Measurements from ENCODE around the gene HEG1.
"Not testable (repeated sequence)": the region's sequence is repeated elsewhere in the genome, so short reads cannot be mapped to it uniquely, and the experiment has no call there.

HEG1 gene

DNA sequence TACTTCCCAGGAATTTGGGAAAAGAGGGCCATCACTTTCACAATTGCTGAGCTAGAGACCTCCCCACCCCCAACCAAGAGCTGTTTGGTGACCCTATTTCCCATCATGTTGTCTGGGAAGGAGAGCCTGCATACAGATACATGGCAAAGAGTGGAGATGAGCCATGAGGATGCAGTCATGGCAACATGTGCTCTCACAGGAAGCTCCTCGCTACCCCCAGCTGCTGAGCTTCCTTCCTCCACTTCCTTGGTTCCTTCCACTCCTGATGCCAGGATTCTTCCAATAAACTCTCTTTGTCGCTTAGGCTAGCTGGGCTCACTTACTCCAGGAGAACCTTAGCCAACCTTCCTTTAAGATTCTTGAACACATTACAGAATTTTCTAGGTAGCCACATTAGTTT lies 72.9 kb downstream of the HEG1 start:
- DNase-seq = no peak

DNA sequence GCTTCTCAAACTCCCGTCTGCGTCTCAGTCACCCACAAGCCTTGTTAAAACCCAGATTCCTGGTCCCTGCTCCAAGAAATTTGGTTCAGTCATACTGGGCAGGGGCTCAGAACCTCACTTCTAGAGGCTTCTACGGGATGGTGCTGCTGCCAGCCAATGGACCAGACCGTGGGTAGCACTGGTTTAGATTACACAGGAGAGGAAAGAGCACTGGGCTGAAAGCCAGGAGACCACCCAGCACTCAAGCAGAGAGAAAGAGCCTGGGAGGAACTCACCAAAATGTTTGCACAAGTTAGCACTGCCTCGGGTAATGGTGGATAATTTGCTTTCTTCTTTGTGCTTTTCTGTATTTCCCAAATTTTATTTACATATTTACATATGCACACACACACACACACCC lies 74.3 kb downstream of the HEG1 start:
- no peak for DNase-seq

DNA sequence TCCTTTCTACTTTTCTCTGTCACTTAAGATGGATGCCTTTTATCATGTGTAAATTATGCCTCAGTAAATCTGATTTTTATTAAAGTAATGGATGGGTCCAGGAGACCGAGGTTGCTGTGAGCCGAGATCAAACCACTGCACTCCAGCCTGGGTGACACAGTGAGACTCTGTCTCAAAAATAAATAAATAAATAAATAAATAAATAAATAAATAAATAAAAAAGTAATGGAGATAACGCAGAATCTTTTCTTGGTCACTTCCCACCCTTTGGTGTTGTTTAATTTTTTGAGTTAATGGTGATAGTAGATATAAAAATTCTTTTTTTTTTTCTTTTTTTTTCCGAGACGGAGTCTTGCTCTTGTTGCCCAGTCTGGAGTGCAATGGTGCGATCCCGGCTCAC lies 77.2 kb downstream of the HEG1 start:
- DNase-seq = no peak

DNA sequence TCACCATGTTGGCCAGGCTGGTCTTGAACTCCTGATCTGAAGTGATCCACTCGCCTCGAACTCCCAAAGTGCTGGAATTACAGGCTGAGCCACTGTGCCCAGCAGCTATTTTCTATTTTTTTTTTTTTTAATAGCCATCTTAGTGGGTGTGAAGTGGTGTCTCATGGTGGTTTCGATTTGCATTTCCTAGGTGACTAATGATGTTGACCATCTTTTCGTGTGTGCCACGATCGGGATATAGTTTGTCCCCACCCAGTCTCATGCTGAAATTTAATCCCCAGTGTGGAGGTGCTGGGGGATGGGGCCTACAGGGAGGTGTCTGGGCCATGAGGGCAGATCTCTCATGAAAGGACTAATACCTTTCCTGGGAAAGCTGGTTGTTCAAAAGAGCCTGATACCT lies 79.4 kb downstream of the HEG1 start:
- DNase-seq = no peak

DNA sequence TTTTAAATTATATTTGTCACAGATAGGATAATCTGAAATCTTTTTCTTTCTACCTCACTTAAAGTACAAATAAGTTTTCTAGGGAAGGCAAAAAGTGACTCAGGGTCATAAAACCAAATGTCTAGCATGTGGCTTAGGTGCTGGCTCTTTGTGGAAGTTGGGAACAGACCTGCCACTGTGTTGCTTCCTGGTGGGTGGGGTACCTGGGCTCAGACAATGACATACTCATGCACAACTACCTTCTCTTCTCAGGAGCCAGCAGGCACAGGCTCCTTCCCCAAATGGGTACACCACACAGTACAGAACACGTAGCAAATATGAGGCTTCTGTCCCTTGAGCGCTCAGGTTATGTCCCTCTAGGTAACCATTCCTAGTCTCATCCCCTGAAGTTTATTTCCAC lies 81.1 kb downstream of the HEG1 start:
- no peak for DNase-seq

DNA sequence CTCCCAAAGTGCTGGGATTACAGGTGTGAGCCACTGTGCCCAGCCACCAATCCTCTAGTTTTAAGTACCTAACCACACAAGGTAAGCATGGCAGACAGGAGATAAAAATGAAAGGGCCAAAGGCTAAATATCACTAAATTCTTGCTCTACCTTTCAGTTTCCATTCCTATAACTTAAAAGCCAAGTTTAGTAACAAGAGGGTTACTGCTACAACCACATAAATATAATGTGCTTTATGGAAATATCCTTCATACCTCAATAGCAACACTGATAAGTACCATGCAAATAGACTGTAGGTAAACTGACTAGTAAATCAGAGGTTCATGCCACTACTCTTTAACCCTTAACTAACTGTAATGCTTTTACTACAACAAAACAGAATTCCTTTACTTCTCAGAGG lies 82.5 kb downstream of the HEG1 start:
- DNase-seq = no peak

DNA sequence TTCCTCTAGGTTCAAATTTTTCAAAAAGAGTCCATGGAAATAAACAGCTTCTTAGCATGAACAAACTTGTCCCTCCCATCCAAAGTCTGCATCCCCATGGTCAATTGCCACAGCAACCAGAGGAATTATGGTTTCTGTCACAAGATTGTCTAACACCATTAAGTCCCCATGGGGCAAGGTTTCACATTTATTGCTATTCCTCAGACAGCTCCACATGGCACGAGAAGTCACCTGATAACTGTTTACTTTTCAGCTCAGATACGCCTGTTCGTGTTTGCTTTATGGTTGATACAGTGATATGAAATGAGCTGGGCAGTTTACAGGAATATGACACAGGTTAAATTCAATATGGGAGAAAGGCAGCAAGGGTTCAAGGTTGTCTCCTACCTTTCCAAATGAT lies 83.3 kb downstream of the HEG1 start:
- no peak for DNase-seq

DNA sequence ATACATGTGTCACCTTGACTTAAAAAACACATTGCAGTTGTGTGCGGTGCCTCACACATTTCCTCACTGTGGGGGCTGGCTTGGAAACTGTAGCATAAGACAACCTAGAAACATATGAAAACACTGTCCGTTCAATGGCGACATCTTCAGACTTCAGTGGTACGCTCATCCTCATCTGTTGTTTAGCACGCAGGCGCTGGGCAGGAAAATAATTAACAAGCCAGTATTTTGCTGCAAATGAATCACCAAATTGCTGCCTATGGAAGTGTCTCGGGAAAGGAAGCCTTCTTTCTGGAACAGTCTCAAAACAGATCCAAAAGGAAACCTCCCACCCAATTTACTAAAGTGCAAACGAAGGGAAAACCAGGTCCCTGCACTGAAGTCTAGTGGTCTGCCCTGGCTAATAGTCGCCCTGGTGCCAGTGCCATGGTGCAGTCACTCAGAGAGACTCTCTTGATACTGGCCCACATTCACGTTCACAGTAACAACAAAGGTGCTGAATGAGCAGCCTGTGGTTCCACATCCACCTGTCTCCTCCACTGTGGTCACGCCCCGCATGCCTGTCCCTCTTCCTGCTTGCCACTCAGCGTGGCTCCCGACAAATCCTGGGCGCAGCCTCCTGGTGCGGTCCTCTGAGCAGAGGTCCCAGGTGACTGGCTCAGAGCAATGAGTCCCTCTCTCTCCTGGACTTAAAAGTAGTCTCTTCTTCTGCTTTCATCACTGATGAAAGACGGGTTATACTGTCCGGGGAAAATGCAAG lies 85.7 kb downstream of the HEG1 start:
- DNase-seq = no peak

DNA sequence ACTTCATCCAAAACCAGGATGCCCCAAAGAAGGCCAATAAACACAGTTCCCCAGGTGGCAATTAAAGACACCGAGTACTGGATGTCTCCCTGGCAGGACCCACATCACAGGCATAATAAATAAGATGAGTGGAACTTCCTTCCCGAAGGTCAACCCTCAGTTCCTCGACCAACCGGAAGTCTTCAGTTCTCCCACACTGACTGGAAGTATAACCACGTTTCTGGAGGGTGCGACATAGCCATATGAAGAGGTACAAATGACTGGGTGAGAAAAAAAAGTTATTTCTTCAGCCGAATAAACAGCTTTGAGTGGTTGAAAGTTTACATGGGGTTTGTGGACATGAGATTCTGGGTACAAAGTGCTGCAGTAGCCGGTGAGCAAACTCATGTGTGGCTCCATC lies 86.6 kb downstream of the HEG1 start:
- no peak for DNase-seq

DNA sequence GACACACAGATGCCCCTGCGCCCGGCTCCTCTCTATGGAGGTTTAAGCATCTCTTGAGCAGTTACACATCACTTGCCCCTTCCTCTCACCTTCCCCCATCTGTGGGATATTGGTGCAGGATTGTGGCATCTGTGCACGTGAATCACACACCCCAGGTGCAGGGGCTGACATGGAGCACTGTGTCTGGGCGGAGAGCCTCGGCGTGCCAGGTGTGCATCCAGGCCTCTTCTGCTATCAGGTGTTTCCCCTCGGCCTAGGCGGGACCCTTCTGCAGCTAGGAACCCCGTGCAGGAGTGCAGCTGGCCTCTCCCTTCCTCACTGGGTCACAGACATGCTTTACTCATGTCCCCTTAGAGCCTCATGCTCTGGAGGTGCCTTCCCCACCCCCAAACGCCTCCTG lies 87.8 kb downstream of the HEG1 start:
- DNase-seq = no peak

DNA sequence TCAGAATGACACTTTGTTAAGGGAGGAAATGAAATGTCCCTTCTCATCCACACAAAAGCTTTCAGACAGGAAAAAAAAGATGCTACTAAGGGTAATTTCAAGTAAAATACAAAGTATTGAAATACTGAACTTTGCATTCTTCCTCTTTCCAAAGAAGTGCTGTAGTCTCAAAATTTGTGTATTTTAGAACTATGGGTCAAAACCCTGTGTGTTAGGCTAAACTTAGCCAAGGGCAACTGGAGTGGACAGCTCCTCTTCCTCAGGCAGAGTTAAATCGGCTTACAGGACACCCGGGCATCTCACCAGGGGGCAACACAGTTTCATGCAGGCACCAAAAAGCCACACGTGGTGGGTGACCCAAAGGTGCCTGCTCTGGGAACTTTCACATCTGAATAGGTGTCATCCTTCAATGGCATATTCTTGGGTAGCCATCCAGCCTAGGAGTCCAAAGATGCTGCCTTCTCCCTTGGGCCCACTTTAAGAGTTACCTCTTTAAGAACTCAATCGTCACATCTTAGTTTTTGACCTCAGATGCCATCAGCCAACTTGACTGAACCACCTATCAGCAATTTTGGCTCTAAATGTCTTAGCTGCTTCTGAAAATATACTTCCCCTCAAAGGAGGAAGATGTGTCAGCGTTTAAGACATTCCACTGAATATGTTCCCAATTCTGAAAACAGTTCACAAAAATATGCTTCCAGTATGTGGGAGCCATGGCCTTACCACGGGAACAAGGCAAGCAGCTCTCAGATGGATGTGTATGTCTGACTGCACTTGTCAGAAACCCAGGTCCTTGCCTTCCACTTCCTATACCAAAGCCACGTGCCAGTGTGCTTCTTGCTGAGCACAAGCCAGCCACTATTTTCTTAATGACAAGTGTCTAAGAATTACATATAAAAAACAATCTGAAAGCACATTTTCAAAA lies 89.0 kb downstream of the HEG1 start:
- DNase-seq = no peak

DNA sequence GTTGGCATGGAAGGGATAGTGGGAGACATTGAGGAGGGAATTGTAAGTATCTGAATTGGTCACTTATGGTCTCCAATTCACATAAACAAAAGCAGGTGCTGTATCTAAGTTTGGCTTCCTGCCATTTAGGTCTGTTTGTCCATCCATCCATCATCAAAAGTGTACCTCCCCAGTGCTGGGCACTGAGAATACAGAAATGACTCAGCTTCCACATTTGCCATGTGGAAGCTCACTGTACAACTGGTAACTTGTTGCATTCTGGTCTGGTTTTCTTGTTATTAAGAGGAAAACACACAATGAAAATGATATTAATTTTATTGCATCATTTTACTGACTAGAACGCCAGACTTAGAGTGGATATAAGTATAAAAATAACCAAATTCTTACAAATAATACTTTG lies 90.4 kb downstream of the HEG1 start:
- DNase-seq = no peak

DNA sequence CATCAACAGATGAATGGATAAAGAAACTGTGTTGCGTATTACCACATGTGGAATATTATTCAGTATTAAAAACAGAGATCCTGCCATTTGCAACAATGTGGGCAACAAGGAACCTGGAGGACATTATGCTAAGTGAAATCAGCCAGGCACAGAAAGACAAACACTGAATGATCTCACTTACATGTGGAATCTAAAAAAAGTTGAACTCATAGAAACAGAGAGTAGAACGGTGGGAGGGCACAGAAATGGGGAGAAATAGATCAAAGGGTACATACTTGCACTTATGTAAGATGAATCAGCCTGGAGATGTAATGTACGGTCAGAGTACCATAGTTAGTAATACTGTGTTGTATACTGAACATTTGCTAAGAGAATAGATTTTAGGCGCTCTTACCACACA lies 91.4 kb downstream of the HEG1 start:
- no peak for DNase-seq

DNA sequence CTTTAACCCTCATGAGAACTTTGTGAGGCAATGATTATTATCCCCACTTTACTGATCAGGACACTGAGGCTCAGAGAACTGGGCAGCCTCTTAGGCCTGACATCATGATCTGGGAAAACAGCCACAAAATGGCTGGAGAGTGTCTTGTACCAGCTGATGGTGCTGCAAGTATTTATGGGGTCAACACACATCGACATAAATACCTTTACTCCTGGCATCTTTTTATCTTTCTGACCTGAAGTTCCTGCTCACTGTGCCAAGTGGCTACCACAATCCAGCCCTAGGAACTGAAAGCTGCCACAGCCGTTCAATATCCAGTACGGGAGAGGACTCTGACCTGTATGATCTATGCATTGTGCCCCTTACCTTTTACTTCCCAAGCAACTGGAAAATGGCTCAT lies 92.0 kb downstream of the HEG1 start:
- DNase-seq = no peak

DNA sequence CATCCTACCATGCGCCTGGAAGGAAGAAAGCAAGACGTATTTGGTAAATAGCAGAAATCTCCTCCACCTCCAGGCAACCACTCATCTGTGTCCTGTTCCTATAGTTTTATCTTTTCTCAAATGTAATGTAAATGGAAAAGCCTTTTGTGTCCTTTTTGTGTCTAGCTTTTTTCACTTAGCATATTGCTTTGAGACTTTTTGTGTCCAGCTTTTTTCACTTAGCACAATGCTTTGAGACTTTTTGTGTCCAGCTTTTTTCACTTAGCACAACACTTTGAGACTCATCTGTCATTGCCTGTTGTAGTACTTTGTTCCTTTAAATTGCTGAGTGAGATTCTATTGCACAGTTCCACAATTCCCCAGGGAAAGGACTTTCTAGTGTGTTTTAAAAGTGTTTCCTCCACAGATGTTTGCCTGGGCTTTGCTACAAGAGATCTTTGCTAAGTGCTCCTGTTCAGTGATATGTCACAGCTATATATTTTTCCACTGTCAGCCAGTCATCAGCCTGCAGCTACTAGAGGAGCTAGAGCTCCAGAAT lies 93.3 kb downstream of the HEG1 start:
- no peak for DNase-seq

DNA sequence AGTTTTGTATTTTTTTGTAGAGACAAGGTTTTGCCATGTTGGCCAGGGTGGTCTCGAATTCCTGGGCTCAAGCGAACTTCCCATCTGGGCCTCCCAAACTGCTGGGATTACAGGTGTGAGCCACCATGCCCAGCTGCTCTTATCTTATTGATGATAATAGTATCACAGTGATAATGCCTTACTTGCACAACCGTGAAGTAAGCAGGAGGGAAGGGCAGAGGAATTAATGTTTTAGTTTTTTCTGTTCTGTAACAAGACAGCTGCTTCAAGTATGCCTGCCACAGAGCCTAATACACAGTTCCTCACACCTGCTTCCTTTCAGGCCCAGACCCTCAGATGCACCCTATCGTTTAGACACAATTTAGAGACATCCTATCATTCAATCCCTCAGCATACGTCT lies 95.1 kb downstream of the HEG1 start:
- no peak for DNase-seq

DNA sequence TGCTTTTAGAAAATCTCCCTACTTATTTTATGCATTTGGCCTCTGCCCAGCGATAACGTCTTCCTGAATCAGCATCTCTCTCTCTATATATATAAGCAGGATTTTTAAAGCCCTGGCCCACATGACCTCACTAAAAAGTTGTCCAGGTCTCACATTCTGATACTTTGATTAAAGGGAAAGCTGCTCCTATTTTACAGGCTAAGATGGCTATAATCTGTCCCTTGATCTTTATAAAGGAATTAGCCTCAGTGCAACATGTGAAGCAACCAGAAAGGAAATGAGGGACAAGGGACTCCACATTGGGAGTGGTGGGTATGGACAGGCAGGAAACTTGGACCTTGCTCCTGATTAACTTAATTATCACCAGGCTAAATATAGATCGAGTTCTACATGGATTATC lies 95.7 kb downstream of the HEG1 start:
- no peak for DNase-seq

DNA sequence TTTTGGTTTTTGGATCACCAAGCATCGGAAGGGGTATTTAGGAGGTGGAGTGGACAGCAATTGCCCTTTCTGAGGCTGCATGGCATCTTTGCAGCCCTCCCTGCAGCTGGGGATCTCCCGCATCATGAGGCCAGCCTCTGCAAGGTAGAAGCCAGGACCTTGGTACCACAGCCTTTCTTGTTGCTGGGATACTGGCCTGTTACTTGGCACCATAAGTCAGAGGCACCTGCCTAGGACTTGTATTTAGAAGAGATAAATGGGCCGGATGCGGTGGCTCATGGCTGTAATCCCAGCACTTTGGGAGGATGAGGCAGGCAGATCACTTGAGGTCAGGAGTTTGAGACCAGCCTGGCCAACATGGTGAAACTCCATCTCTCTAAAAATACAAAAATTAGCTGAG lies 97.8 kb downstream of the HEG1 start:
- not testable (repeated sequence) for DNase-seq

DNA sequence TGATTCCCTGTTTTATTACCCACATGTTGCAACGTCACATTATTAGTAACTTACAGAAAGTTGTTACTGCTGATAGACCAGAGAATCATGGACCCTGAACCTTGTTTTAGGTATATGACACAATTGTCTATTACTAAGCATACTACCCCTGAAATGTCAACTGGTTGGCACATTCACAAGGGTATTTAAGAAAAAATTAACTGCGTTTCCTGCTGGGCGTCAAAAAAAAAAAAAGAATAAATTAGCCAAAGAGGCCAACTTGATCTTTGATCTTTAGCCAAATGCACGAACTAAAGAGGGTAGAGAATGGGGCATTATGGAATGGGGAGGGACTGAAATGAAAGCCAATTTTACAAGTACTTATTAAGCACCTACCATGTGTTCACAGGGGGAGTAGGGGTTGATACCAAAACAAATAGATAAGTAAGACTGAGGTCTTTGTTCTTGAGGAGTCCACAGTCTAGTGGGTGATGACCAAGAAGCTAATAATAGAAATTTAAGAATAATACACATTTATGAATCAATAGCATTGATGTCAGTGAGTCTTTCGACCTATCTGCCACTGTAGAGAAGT lies 103.4 kb downstream of the HEG1 start:
- DNase-seq = no peak

DNA sequence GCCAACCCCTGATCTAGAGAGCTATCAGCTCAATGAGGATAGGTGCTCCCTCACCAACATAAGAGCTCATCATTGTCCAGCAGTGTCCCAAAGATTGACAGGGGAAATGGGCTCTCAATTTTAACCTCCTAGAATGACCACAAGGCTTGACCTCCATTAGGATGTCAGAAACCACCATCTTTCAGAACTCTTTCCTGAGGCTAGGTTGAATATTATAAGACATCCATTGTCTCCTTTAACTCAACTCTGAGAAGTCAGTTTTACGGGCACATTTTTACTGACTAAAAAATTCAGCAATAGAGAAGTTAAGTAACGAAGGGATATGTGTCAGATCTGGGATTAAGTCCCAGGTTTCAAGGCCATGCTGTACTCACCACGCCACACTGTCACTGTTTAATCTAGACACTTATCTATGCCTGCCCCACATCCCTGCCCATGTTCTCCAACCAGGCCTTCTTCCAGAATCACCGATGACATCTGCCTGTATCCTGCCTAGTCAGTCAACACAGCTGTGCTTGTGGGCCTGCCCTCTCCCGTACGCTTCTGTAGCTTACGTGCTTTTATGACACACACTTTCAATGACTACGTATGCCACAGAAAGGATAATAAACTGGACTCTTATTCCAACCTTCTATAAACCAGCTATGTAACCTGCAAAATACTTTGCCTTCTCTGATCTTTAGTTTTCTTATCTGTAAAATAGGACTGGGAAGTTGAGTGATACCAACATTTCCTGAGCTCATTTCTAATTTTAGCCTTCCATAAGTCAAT lies 104.1 kb downstream of the HEG1 start:
- no peak for DNase-seq

DNA sequence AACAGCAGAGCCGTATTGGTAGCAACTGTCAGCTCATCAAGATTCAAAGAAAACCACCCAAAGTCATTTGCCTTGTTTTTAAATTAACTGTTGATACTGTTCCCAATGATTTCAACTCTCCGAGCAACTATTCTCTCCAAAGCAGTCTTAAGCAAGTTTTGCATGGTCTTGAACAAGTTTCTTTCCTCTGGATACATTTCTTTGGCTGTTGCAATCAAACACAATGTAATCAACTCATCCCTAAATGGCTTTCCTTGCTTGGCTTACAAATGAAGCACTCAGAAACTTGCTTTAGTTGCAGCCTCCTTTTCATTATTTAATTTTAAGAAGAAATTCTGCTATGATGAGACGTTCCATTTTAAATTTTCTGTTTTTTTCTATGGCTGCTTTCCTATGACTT lies 105.8 kb downstream of the HEG1 start:
- DNase-seq = no peak

DNA sequence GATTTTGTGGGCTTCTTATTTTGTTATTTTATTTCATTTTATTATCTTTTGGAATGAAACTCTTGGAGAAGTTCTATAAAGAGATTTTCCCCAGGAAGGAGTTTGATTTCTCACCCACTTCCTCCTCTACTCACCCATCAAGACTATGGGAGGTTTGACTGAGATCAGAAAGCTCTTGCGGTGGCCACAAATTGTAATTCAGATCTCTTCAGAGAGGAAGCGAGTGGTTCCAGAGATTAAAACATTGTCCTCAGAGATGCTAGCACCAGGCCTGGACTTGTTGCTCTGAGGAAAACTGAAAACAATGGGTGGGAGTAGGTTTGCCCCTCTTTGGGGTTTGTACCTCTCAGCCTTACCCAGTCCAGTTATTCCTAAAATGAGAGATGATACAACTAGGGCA lies 113.2 kb downstream of the HEG1 start:
- DNase-seq = no peak

DNA sequence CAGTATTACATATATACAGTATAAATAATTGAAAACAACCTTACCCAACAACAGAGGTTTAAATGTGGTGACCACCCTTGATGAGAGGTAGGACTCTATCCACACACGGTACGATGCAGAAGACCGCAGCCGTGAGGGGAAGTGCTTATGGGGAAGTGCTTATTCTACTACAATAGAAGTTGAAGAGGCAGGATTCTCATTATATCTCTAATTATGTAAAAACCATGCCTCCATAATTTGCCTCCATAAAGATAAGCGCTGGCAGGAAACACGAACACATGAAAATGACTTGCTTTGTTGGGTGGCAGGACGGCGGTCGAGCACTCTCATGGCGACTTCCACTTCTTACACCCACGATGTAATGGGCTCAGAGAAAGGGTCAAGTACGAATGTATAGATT lies 114.0 kb downstream of the HEG1 start:
- no peak for DNase-seq
